KMS-11 (cell line): ENCODE results near the gene MEGF11.

Experiments
- H2AFZ ChIP-seq: fragments of 200-600 bp; sonication (generic); 2 replicates; pipeline ENCODE4 v1.6.1; 2016; ENCODE audit warnings: antibody characterized with exemption, mixed run types, low read depth
- H3K27ac ChIP-seq: fragments of 200-600 bp; sonication (generic); 2 replicates; pipeline ENCODE4 v1.6.1; 2016; ENCODE audit warnings: mild to moderate bottlenecking, mixed run types
- H3K27me3 ChIP-seq: fragments of 200-600 bp; sonication (generic); 2 replicates; pipeline ENCODE4 v1.6.1; 2017; ENCODE audit warnings: mild to moderate bottlenecking, low read depth, mixed run types, moderate library complexity; ENCODE audit not compliant: insufficient read depth
- H3K36me3 ChIP-seq: fragments of 200-600 bp; sonication (generic); 2 replicates; pipeline ENCODE4 v1.6.1; 2017; ENCODE audit warnings: mild to moderate bottlenecking, mixed run types; ENCODE audit not compliant: insufficient read depth
- H3K4me1 ChIP-seq: fragments of 200-600 bp; sonication (generic); 2 replicates; pipeline ENCODE4 v1.6.1; 2016; ENCODE audit warnings: mild to moderate bottlenecking, low read depth, mixed run types; ENCODE audit not compliant: poor library complexity, severe bottlenecking
- H3K4me2 ChIP-seq: fragments of 200-600 bp; sonication (generic); 2 replicates; pipeline ENCODE4 v1.7.0; 2016; ENCODE audit warnings: mild to moderate bottlenecking, mixed run types
- H3K4me3 ChIP-seq: fragments of 200-600 bp; sonication (generic); IDR thresholded peaks from 2 replicates; pipeline ENCODE4 v1.6.1; 2017; ENCODE audit warnings: low read depth, low read length, mixed read lengths; ENCODE audit not compliant: insufficient read depth
- H3K79me2 ChIP-seq: fragments of 200-600 bp; sonication (generic); 2 replicates; pipeline ENCODE4 v1.6.1; 2016; ENCODE audit warnings: low read depth, mixed run types; ENCODE audit not compliant: insufficient read depth
- H3K9ac ChIP-seq: fragments of 200-600 bp; sonication (generic); 2 replicates; pipeline ENCODE4 v1.6.1; 2016; ENCODE audit warnings: mild to moderate bottlenecking, mixed run types
- H4K20me1 ChIP-seq: fragments of 200-600 bp; sonication (generic); 2 replicates; pipeline ENCODE4 v1.6.1; 2016; ENCODE audit warnings: mild to moderate bottlenecking, mixed run types; ENCODE audit not compliant: insufficient read depth
- TF ChIP-seq, protein P1 (sequence below): fragments of 200-600 bp; sonication (generic); conservative IDR thresholded peaks from 2 replicates; pipeline ENCODE4 v1.6.1; 2017; ENCODE audit warnings: low read depth, mild to moderate bottlenecking, antibody characterized with exemption, low read length, moderate library complexity, mixed read lengths

MEGF11 gene

DNA sequence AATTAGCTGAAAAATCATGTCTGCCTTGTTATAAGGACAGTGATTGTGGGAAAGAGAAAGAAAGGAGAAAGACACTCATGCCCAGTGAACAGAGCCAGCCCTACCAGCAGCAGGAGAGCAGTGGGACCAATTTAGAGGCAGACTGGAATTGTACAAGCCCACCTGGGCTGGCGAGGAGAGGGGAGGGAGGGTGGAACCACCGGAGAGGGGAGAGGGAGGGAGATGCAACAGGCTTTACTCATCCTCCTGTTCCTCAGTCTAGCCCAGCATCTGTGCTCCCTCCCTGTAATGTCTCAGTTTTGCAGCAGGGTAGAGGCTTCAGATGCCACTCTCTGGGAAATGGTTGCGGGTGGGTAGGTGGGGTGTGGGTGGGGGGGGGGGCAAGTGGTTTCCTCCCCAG lies 329.5 kb downstream of the MEGF11 start:
- H3K4me1 ChIP-seq, result peaks cover 18% of the 10 kb centered on the region
- no peaks in the 10 kb centered on the region for H4K20me1 ChIP-seq
- no peak overlapping the region for H3K4me3 ChIP-seq
- H3K27me3 ChIP-seq, result no peaks in the 10 kb centered on the region
- no peaks in the 10 kb centered on the region for H3K79me2 ChIP-seq
- no peak overlapping the region for H2AFZ ChIP-seq
- no peak overlapping the region for H3K4me2 ChIP-seq
- TF ChIP-seq, protein P1, sequence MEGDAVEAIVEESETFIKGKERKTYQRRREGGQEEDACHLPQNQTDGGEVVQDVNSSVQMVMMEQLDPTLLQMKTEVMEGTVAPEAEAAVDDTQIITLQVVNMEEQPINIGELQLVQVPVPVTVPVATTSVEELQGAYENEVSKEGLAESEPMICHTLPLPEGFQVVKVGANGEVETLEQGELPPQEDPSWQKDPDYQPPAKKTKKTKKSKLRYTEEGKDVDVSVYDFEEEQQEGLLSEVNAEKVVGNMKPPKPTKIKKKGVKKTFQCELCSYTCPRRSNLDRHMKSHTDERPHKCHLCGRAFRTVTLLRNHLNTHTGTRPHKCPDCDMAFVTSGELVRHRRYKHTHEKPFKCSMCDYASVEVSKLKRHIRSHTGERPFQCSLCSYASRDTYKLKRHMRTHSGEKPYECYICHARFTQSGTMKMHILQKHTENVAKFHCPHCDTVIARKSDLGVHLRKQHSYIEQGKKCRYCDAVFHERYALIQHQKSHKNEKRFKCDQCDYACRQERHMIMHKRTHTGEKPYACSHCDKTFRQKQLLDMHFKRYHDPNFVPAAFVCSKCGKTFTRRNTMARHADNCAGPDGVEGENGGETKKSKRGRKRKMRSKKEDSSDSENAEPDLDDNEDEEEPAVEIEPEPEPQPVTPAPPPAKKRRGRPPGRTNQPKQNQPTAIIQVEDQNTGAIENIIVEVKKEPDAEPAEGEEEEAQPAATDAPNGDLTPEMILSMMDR, result no peak
- H3K27ac ChIP-seq, result no peak overlapping the region
- no peaks in the 10 kb centered on the region for H3K36me3 ChIP-seq
- H3K9ac ChIP-seq, result no peak overlapping the region

DNA sequence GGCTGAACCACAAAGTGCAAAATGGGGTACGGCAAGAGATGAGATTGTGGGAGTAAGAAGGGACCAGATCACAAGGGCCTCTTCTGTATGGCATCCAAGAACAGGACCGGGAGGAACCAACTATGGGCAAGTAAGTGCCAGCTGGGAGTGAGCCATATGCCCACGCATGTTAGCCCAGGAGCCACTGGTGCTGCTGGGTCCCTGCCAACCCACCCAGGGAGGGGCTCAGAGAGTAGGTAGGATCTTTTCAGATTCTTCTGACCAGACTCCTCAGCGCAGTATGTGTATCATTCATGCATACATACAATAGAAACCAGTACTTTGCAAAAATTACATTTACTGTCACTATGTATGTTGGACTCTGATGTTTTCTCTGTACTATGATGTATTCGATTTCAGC lies 330.3 kb downstream of the MEGF11 start:
- peaks cover 25% of the 10 kb centered on the region for H3K4me1 ChIP-seq
- H3K36me3 ChIP-seq, result no peaks in the 10 kb centered on the region
- H3K79me2 ChIP-seq, result no peaks in the 10 kb centered on the region
- TF ChIP-seq, protein P1, result no peak
- no peaks in the 10 kb centered on the region for H3K27me3 ChIP-seq
- H4K20me1 ChIP-seq, result no peaks in the 10 kb centered on the region
- H3K27ac ChIP-seq, result no peak overlapping the region
- H3K9ac ChIP-seq, result no peak overlapping the region
- H3K4me2 ChIP-seq, result no peak overlapping the region
- H2AFZ ChIP-seq, result no peak overlapping the region
- no peak overlapping the region for H3K4me3 ChIP-seq

DNA sequence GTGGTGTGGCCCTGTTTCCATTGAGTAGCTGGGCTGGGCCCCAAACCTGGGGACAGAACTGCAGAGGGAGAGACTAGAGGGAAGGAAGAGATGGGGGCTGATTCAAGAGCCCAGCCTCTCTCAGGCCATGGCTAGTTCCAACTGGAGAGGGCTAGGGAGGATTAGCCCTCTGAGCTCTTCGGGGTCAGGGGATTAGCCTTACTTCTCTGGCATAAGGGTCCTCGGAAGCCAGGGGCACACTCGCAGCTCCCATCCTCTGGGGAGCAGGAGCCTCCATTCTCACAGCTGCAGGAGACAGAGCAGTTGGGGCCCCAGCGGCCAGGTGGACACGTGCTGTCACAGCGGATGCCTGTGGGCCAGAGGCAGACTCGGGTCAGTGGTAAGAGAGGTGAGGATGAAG lies 330.9 kb downstream of the MEGF11 start:
- Histone ChIP-seq H4K20me1 (no peaks in the 10 kb centered on the region), H3K27ac (no peak overlapping the region), H3K36me3 (no peaks in the 10 kb centered on the region), H3K4me1 (peaks cover 32% of the 10 kb centered on the region), H3K79me2 (no peaks in the 10 kb centered on the region), H3K9ac (no peak overlapping the region), H2AFZ (no peak overlapping the region), H3K4me2 (no peak overlapping the region), H3K4me3 (no peak overlapping the region), H3K27me3 (no peaks in the 10 kb centered on the region)
- TF ChIP-seq, protein P1, result no peak

DNA sequence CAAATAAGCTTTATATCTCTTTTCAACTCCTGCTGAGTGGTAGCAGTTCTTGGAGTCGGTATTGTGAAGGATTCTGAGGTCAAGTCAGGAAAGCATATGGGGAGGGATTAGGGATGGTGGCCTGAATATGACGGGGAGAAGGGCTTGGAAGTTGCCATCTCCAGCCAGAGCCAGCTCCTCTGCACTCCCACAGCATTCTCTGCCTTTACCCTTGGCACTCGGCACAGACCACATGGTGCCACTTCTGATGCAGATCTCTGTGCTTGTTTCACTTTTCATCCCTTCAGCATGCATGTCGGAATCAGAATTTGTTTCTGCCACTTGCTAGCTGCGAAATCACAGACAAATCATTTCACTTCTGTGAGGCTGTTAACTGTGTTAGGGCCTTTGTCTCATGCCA lies 331.8 kb downstream of the MEGF11 start:
- peaks cover 40% of the 10 kb centered on the region for H3K4me1 ChIP-seq
- no peak overlapping the region for H3K9ac ChIP-seq
- no peak overlapping the region for H2AFZ ChIP-seq
- H3K4me2 ChIP-seq, result no peak overlapping the region
- TF ChIP-seq, protein P1, result no peak
- H3K36me3 ChIP-seq, result no peaks in the 10 kb centered on the region
- no peaks in the 10 kb centered on the region for H3K27me3 ChIP-seq
- H4K20me1 ChIP-seq, result no peaks in the 10 kb centered on the region
- H3K4me3 ChIP-seq, result no peak overlapping the region
- H3K79me2 ChIP-seq, result no peaks in the 10 kb centered on the region
- no peak overlapping the region for H3K27ac ChIP-seq
